GM12878 (cell line): ENCODE measurements around the gene FUT7. TPM values are rescaled to one million over a fixed set of nuclear protein-coding genes. Genes with fewer than 3 reads are reported as not detected.

Experiments used
- ATAC-seq: fragments of 200-7000 bp; cut with Tn5 transposase; 3 replicates; pipeline ENCODE4 v1.9.1; 2020; ENCODE audit warnings: mild to moderate bottlenecking, moderate library complexity
- BruUV-seq: library from RNA; stranded (reverse); fragments of 400-500 nt; replicated peaks from 2 replicates; lab custom pipeline; 2021; lab: Mats Ljungman, UMichigan
- CTCF ChIA-PET: fragments of 300-600 bp; sonication (Branson Sonifier 250); formaldehyde crosslinking; extraction: SDS; loops from one replicate; lab custom pipeline; 2021; ENCODE audit warnings: inconsistent platforms; lab: Yijun Ruan, JAX
- POLR2A ChIA-PET: fragments of 350-600 bp; formaldehyde crosslinking; extraction: SDS; loops from one replicate; lab custom pipeline; 2021; ENCODE audit warnings: inconsistent platforms; lab: Charles Lee
- RAD21 ChIA-PET: fragments of 300-600 bp; sonication (Branson Sonifier 250); formaldehyde crosslinking; loops from one replicate; lab custom pipeline; 2023; ENCODE audit warnings: antibody characterized with exemption; ENCODE audit not compliant: unreplicated experiment; lab: Charles Lee
- SMC1A ChIA-PET: fragments of 300-600 bp; sonication (Branson Sonifier 250); formaldehyde crosslinking; loops from one replicate; lab custom pipeline; 2023; ENCODE audit not compliant: unreplicated experiment, uncharacterized antibody; lab: Charles Lee
- DNase-seq: peaks from one replicate; pipeline ENCODE4 v3.0.0-alpha.2; 2011; ENCODE audit warnings: low read depth, low spot score
- FAIRE-seq: peaks from 3 replicates; lab custom pipeline; 2011; peaks lifted over from hg19 to GRCh38; lab: Jason Lieb, UNC
- H2AFZ ChIP-seq: 2 replicates; pipeline ENCODE4 v1.6.0; 2011; ENCODE audit warnings: low read depth, low read length, control low read depth; ENCODE audit not compliant: control insufficient read depth
- H3K27ac ChIP-seq: 2 replicates; pipeline ENCODE4 v1.5.1; 2011; ENCODE audit warnings: control low read depth; ENCODE audit not compliant: control insufficient read depth, insufficient read depth
- H3K27me3 ChIP-seq, 2 experiments: replicated peaks in 1 of 2; 2 replicates each; pipeline versions ENCODE4 v1.6.0 to v1.6.1; 2011; ENCODE audit warnings: low read length in 1 of 2; ENCODE audit not compliant: control insufficient read depth in 2 of 2, insufficient read depth in 2 of 2
- H3K36me3 ChIP-seq, 2 experiments: 2 replicates each; pipeline ENCODE4 v1.5.1; 2011; ENCODE audit warnings: low read length in 1 of 2; ENCODE audit not compliant: control insufficient read depth in 2 of 2, insufficient read depth in 2 of 2
- H3K4me1 ChIP-seq: 2 replicates; pipeline ENCODE4 v1.6.1; 2011; ENCODE audit warnings: mild to moderate bottlenecking, low read length, moderate library complexity, mixed read lengths; ENCODE audit not compliant: control insufficient read depth, insufficient read depth
- H3K4me2 ChIP-seq: 2 replicates; pipeline ENCODE4 v1.6.0; 2011; ENCODE audit warnings: control low read depth; ENCODE audit not compliant: control insufficient read depth, insufficient read depth
- H3K4me3 ChIP-seq: fragments of 200-600 bp; sonication (generic); 2 replicates; pipeline ENCODE4 v1.5.1; 2016
- H3K79me2 ChIP-seq: 2 replicates; pipeline ENCODE4 v1.6.0; 2011; ENCODE audit warnings: low read length; ENCODE audit not compliant: control insufficient read depth, insufficient read depth
- H3K9ac ChIP-seq: 2 replicates; pipeline ENCODE4 v1.8.0; 2011; ENCODE audit warnings: low read length, control low read depth, mixed read lengths; ENCODE audit not compliant: control insufficient read depth, insufficient read depth
- H3K9me3 ChIP-seq: replicated peaks from 3 replicates; pipeline ENCODE4 v1.5.1; 2011; ENCODE audit warnings: mild to moderate bottlenecking, low read length; ENCODE audit not compliant: control insufficient read depth, insufficient read depth
- H4K20me1 ChIP-seq: 2 replicates; pipeline ENCODE4 v1.6.0; 2011; ENCODE audit not compliant: control insufficient read depth, insufficient read depth
- BMI1 ChIP-seq: fragments of 450-650 bp; IDR thresholded peaks from 2 replicates; pipeline ENCODE4 v1.6.1; 2016; ENCODE audit warnings: mild to moderate bottlenecking, moderate library complexity, borderline replicate concordance
- EZH2 ChIP-seq: IDR thresholded peaks from 2 replicates; pipeline ENCODE4 v1.6.1; 2012; ENCODE audit warnings: low read depth, mild to moderate bottlenecking, control low read depth, inconsistent platforms, low read length, borderline replicate concordance; ENCODE audit not compliant: control insufficient read depth
- MYC ChIP-seq: IDR thresholded peaks from 2 replicates; pipeline ENCODE4 v1.6.1; 2011; ENCODE audit warnings: mild to moderate bottlenecking, low read length, moderate library complexity, inconsistent platforms; ENCODE audit not compliant: insufficient read depth, insufficient replicate concordance, insufficient read length, severe bottlenecking
- NR2F1 ChIP-seq: fragments of 450-650 bp; conservative IDR thresholded peaks from 2 replicates; pipeline ENCODE4 v1.6.1; 2017; ENCODE audit warnings: mild to moderate bottlenecking
- POU2F2 ChIP-seq: IDR thresholded peaks from 3 replicates; pipeline ENCODE4 v1.6.1; 2011; ENCODE audit warnings: low read depth, mild to moderate bottlenecking, low read length, borderline replicate concordance
- SMARCA5 ChIP-seq: fragments of 450-650 bp; IDR thresholded peaks from 2 replicates; pipeline ENCODE4 v1.6.1; 2017; ENCODE audit warnings: mild to moderate bottlenecking
- ZNF207 ChIP-seq: fragments of 450-650 bp; IDR thresholded peaks from 2 replicates; pipeline ENCODE4 v1.6.1; 2014; ENCODE audit warnings: antibody characterized with exemption, mild to moderate bottlenecking, borderline replicate concordance
- WGBS: methylation state at CpG from one replicate; pipeline ENCODE4 v1.1.6; 2016; ENCODE audit warnings: low lambda C conversion rate; ENCODE audit not compliant: insufficient replicate concordance, insufficient coverage; ENCODE audit errors: missing lambda C conversion rate; 5-methylcytosine and 5-hydroxymethylcytosine counted together
- in situ Hi-C: fragments of 300-500 bp; cut with MboI; formaldehyde crosslinking; loops from 9 replicates; pipeline ENCODE4 v1.14.3; 2018; ENCODE audit warnings: mixed read lengths
- intact Hi-C: fragments of 100-400 bp; cut with micrococcal nuclease; formaldehyde crosslinking; loops from one replicate; pipeline ENCODE4 v1.14.2; 2022; ENCODE audit not compliant: unreplicated experiment
- polyA plus RNA-seq, 11 experiments: library from polyadenylated mRNA; depleted of rRNA in 4 of 11; unstranded in 6 of 11; stranded (reverse) in 5 of 11; fragments of >200 nt; fragmentation: Nextera tagmentation in 4 of 11; fragmentation: Illumina TruSeq in 1 of 11; extraction: Ambion mirVana in 4 of 11; extraction: Trizol in 1 of 11; gene quantifications; 1 replicate in 1 of 11; 2 replicates in 10 of 11; pipeline versions ENCODE4 v1.2.1 to v1.2.3, GENCODE V29; 2011 to 2016; ENCODE audit warnings: inconsistent platforms in 2 of 11, missing spikeins in 2 of 11, low read depth in 1 of 11
- total RNA-seq, 4 experiments: library from RNA; depleted of rRNA in 3 of 4; stranded (reverse); fragments of >200 nt in 3 of 4; fragmentation: Illumina TruSeq in 1 of 4; extraction: Trizol in 1 of 4; gene quantifications; 2 replicates each; pipeline versions ENCODE4 v1.2.1 to v1.2.3, GENCODE V29; 2013 to 2021
- TF ChIP-seq, protein P1 (sequence below): IDR thresholded peaks from 2 replicates; pipeline ENCODE4 v1.6.1; 2012; ENCODE audit warnings: mild to moderate bottlenecking, low read depth, low read length
- TF ChIP-seq, protein P2 (sequence below): fragments of 450-650 bp; IDR thresholded peaks from 2 replicates; pipeline ENCODE4 v1.6.1; 2017; ENCODE audit warnings: mild to moderate bottlenecking, low read depth, inconsistent platforms; ENCODE audit not compliant: poor library complexity, severe bottlenecking

Gene FUT7
- total and polyA plus RNA-seq, 10 of the 15 experiments (the other 5 are each of a cell fraction or from before 2014, with no cell fraction given), result 0.04 to 0.62 (median 0.20) TPM; not detected in 2

DNA sequence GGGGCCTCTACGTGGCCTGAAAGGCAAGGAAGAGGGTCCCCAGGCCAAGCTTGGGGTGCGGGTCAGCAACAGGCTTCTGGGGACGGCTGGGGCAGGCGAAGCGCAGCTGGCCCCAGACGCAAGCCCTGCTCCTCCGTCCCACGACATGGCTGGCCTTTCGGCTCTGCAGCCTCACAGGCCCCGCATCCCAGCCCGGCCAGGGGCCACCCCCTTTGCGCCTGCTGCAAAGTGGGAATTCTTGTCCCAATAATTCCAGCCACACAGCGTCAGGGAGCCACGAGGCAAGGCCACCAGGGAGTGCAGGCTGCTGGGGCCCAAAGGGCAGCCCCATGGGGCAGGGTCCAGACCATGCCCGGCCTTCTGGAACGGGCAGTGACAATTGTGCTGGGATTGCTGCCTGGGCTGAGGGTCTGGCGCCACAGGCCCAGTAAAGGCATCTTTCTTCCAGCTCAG is 23.1 kb upstream of the FUT7 start:
- no peaks in the 10 kb centered on the region for H3K36me3 ChIP-seq
- SMC1A ChIA-PET, result no interaction called here
- H3K27me3 ChIP-seq, result peaks cover 6 to 13% of the 10 kb centered on the region in 2 experiments; a peak in 3 of 4 replicates
- no peaks in the 10 kb centered on the region for H3K4me1 ChIP-seq
- no peak overlapping the region for H2AFZ ChIP-seq
- no TSS peak for BruUV-seq
- CTCF ChIA-PET, result interaction anchor here (1.1 to 1.5 kb wide), 2 partner anchors 8 to 9 kb away, joined by 3 to 6 read pairs; no protein-coding TSS in a partner anchor
- H4K20me1 ChIP-seq, result no peaks in the 10 kb centered on the region
- no peak overlapping the region for H3K27ac ChIP-seq
- no peaks in the 10 kb centered on the region for H3K9me3 ChIP-seq
- H3K79me2 ChIP-seq, result no peaks in the 10 kb centered on the region
- TF ChIP-seq EZH2 (no peak), NR2F1 (no peak), MYC (no peak), POU2F2 (no peak), BMI1 (no peak), ZNF207 (no peak), SMARCA5 (no peak)
- TF ChIP-seq, protein P1, sequence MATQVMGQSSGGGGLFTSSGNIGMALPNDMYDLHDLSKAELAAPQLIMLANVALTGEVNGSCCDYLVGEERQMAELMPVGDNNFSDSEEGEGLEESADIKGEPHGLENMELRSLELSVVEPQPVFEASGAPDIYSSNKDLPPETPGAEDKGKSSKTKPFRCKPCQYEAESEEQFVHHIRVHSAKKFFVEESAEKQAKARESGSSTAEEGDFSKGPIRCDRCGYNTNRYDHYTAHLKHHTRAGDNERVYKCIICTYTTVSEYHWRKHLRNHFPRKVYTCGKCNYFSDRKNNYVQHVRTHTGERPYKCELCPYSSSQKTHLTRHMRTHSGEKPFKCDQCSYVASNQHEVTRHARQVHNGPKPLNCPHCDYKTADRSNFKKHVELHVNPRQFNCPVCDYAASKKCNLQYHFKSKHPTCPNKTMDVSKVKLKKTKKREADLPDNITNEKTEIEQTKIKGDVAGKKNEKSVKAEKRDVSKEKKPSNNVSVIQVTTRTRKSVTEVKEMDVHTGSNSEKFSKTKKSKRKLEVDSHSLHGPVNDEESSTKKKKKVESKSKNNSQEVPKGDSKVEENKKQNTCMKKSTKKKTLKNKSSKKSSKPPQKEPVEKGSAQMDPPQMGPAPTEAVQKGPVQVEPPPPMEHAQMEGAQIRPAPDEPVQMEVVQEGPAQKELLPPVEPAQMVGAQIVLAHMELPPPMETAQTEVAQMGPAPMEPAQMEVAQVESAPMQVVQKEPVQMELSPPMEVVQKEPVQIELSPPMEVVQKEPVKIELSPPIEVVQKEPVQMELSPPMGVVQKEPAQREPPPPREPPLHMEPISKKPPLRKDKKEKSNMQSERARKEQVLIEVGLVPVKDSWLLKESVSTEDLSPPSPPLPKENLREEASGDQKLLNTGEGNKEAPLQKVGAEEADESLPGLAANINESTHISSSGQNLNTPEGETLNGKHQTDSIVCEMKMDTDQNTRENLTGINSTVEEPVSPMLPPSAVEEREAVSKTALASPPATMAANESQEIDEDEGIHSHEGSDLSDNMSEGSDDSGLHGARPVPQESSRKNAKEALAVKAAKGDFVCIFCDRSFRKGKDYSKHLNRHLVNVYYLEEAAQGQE, result no peak
- TF ChIP-seq, protein P2, sequence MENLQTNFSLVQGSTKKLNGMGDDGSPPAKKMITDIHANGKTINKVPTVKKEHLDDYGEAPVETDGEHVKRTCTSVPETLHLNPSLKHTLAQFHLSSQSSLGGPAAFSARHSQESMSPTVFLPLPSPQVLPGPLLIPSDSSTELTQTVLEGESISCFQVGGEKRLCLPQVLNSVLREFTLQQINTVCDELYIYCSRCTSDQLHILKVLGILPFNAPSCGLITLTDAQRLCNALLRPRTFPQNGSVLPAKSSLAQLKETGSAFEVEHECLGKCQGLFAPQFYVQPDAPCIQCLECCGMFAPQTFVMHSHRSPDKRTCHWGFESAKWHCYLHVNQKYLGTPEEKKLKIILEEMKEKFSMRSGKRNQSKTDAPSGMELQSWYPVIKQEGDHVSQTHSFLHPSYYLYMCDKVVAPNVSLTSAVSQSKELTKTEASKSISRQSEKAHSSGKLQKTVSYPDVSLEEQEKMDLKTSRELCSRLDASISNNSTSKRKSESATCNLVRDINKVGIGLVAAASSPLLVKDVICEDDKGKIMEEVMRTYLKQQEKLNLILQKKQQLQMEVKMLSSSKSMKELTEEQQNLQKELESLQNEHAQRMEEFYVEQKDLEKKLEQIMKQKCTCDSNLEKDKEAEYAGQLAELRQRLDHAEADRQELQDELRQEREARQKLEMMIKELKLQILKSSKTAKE, result no peak
- in situ Hi-C loops (no loop called here), intact Hi-C loops (no loop called here)
- ATAC-seq (no peak), DNase-seq (no peak), FAIRE-seq (no peak)
- no peak overlapping the region for H3K4me2 ChIP-seq
- no peak overlapping the region for H3K9ac ChIP-seq
- RAD21 ChIA-PET, result no interaction called here
- H3K4me3 ChIP-seq, result no peak overlapping the region
- POLR2A ChIA-PET, result no interaction called here
- WGBS, result 76% methylated on average over 17 of the region's 17 CpGs
